ENCODE results near the gene CENPT.

DNA sequence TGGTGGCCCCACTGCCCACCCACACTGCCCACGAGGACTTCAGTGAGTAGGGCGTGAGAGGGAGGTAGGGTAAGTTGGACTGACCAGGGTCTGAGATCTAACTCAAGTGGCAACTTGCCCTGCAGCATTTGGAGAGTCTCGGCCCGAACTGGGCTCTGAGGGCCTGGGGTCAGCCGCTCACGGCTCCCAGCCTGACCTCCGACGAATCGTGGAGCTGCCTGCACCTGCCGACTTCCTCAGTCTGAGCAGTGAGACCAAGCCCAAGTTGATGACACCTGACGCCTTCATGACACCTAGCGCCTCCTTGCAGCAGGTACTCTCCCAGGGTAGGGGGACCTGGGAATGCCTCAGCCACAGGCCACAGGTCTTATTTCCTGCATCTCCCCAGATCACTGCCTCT, 32.0 kb upstream of the CENPT start:
- no peak for TF ChIP-seq CTCF (IDR thresholded peaks at IDR 0.05)
- no peak for TF ChIP-seq EZH2 (IDR thresholded peaks at IDR 0.05)

All from neural progenitor cell (in vitro differentiated cells).